ENCODE measurements around the gene CHST12. TPM values are rescaled to one million over a fixed set of nuclear protein-coding genes. Genes with fewer than 3 reads are reported as not detected.

Gene CHST12
- total RNA-seq, 2 donors from 2014 or later, result 14.5 to 18.5 TPM

DNA sequence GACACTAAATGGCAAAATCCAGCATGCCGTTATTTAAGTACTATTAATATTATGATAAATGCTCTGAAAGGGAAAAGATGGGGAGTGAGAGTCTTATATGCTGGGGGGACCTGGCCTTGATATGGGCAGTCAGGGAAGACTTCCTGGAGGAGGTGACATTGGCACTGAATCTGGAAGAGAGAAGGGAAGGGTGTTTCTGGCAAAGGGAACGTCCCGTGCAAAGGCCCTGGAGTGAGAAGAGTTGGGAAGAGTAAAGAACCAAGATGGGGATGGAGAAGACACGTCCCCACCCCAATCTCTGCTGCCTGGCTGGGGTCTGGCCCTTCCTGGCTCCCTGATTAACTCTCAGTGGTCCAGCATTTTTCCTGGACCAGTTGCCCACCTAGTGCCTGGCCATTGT is 77.8 kb downstream of the CHST12 start:
- DNase-seq, result no peak
- Histone ChIP-seq H3K9ac (ENCODE audit: extremely low read depth, low read length, poor library complexity, severe bottlenecking) (no peak overlapping the region), H3K4me3 (ENCODE audit: low read length) (no peak overlapping the region), H3K27me3 (ENCODE audit: control insufficient read depth, insufficient read depth, low read length, poor library complexity, severe bottlenecking) (no peaks in the 10 kb centered on the region), H3K4me1 (ENCODE audit: control insufficient read depth, insufficient read depth, low read length) (no peaks in the 10 kb centered on the region), H3K9me3 (ENCODE audit: control insufficient read depth, low read length) (peaks cover 5% of the 10 kb centered on the region), H3K27ac (ENCODE audit: low read depth, low read length) (no peak overlapping the region), H3K36me3 (ENCODE audit: control insufficient read depth, insufficient read depth, low read length) (no peaks in the 10 kb centered on the region)
- TF ChIP-seq CTCF (conservative IDR thresholded peaks at IDR 0.05), result no peak
- H3K9me3 Mint-ChIP-seq, result peaks cover 3% of the 10 kb centered on the region
- no peaks in the 10 kb centered on the region for H3K4me1 Mint-ChIP-seq
- H3K4me3 Mint-ChIP-seq, result no peak overlapping the region
- no peaks in the 10 kb centered on the region for H3K36me3 Mint-ChIP-seq (ENCODE audit: low read depth)
- H3K27ac Mint-ChIP-seq, result no peak overlapping the region
- WGBS, 2 experiments (ENCODE audit: insufficient coverage in 1 of 2, insufficient read length in 1 of 2), result 92 to 93% methylated on average over 4 of the region's 4 CpGs
- no peaks in the 10 kb centered on the region for H3K27me3 Mint-ChIP-seq (ENCODE audit: insufficient read depth)

DNA sequence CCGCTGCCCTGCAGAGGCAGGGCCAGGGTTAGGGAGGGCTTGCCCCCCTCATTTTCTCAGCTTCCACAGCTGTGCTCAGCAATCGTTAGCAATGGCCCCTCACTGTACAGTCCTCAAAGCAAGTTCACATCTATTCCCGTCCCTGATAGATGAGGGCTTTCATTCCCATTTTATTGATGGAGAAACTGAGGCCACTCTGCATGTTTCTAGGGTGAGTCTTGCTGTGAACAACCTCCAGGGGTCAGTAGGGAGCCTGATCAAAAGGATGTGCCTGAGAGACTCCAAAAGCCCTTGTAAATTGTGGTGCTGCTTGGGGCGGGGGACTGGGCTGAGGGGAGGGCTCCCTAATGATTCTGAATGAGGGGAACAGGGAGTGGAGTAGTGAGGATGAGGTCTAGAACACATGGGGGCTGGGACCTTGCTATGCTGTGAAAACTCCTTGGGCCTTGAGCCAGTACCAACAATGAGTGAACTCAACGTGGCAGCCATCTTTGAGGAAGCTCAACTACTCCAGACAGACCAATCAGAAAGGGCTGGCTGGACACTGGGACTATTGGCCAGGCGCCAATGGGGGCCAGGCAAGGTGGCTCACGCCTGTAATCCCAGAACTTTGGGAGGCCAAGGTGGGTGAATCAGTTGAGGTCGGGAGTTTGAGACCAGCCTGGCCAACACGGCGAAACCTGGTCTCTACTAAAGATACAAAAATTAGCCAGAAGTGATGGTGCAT is 79.5 kb downstream of the CHST12 start:
- 93 to 96% methylated on average over 9 to 10 of the region's 10 CpGs for WGBS, 2 experiments (ENCODE audit: insufficient coverage in 1 of 2, insufficient read length in 1 of 2)

DNA sequence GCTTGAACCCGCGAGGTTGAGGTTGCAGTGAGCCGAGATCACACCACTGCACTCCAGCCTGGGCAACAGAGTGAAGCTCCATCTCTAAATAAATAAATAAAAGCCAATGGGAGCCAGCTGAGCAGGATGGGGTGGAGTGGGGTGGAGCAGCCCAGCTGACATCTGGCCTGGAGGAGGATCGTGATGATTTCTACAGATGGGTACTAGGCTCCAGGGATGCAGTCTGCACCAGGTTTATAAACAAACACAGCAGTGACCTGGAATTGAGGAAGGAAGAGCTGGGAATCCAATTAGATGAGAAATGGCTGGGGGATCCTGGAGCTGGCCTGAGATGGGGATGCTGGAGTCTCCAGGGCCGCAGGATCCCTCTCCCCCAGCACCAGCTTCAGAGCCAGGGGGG is 80.1 kb downstream of the CHST12 start:
- 91 to 94% methylated on average over 5 of the region's 5 CpGs for WGBS, 2 experiments (ENCODE audit: insufficient coverage in 1 of 2, insufficient read length in 1 of 2)
- H3K36me3 ChIP-seq (ENCODE audit: control insufficient read depth, insufficient read depth, low read length), result no peaks in the 10 kb centered on the region
- H3K27ac ChIP-seq (ENCODE audit: low read depth, low read length), result no peak overlapping the region
- no peak overlapping the region for H3K4me3 ChIP-seq (ENCODE audit: low read length)
- Mint-ChIP-seq H3K27ac (no peak overlapping the region), H3K4me3 (no peak overlapping the region), H3K4me1 (no peaks in the 10 kb centered on the region), H3K27me3 (ENCODE audit: insufficient read depth) (no peaks in the 10 kb centered on the region), H3K9me3 (peaks cover 3% of the 10 kb centered on the region), H3K36me3 (ENCODE audit: low read depth) (no peaks in the 10 kb centered on the region)
- H3K27me3 ChIP-seq (ENCODE audit: control insufficient read depth, insufficient read depth, low read length, poor library complexity, severe bottlenecking), result no peaks in the 10 kb centered on the region
- TF ChIP-seq CTCF (conservative IDR thresholded peaks at IDR 0.05), result no peak
- no peak for DNase-seq
- no peak overlapping the region for H3K9ac ChIP-seq (ENCODE audit: extremely low read depth, low read length, poor library complexity, severe bottlenecking)
- H3K4me1 ChIP-seq (ENCODE audit: control insufficient read depth, insufficient read depth, low read length), result no peaks in the 10 kb centered on the region
- H3K9me3 ChIP-seq (ENCODE audit: control insufficient read depth, low read length), result peaks cover 5% of the 10 kb centered on the region

More for the DNA sequence above, 79.5 kb downstream of the CHST12 start:
- H3K4me3 ChIP-seq (ENCODE audit: low read length), result no peak overlapping the region
- Mint-ChIP-seq H3K36me3 (ENCODE audit: low read depth) (no peaks in the 10 kb centered on the region), H3K4me3 (no peak overlapping the region), H3K9me3 (peaks cover 3% of the 10 kb centered on the region), H3K27me3 (ENCODE audit: insufficient read depth) (no peaks in the 10 kb centered on the region), H3K4me1 (no peaks in the 10 kb centered on the region), H3K27ac (no peak overlapping the region)
- H3K27me3 ChIP-seq (ENCODE audit: control insufficient read depth, insufficient read depth, low read length, poor library complexity, severe bottlenecking), result no peaks in the 10 kb centered on the region
- no peak overlapping the region for H3K9ac ChIP-seq (ENCODE audit: extremely low read depth, low read length, poor library complexity, severe bottlenecking)
- peaks cover 5% of the 10 kb centered on the region for H3K9me3 ChIP-seq (ENCODE audit: control insufficient read depth, low read length)
- DNase-seq, result peak; percentile 51
- H3K4me1 ChIP-seq (ENCODE audit: control insufficient read depth, insufficient read depth, low read length), result no peaks in the 10 kb centered on the region
- peak; percentile 22 for TF ChIP-seq CTCF (conservative IDR thresholded peaks at IDR 0.05)
- H3K27ac ChIP-seq (ENCODE audit: low read depth, low read length), result no peak overlapping the region
- no peaks in the 10 kb centered on the region for H3K36me3 ChIP-seq (ENCODE audit: control insufficient read depth, insufficient read depth, low read length)
